SK-N-MC (cell line): ENCODE data around the gene PYCARD.
"Not testable (repeated sequence)": the region's sequence is repeated elsewhere in the genome, so short reads cannot be mapped to it uniquely, and the experiment has no call there.

Source experiments
- DNase-seq: peaks from one replicate; pipeline ENCODE4 v3.0.0-alpha.2; 2011; ENCODE audit warnings: low read depth, low spot score
- H3K27ac ChIP-seq: fragments of 200-600 bp; sonication (generic); 2 replicates; pipeline ENCODE4 v1.5.1; 2016; ENCODE audit warnings: mixed run types
- H3K36me3 ChIP-seq: fragments of 200-600 bp; sonication (generic); 2 replicates; pipeline ENCODE4 v1.6.1; 2017; ENCODE audit warnings: antibody characterized with exemption, low read length, mixed read lengths; ENCODE audit not compliant: insufficient read depth
- H3K4me3 ChIP-seq: fragments of 200-600 bp; sonication (generic); 2 replicates; pipeline ENCODE4 v1.5.1; 2016
- H3K9ac ChIP-seq: fragments of 200-600 bp; sonication (generic); 2 replicates; pipeline ENCODE4 v1.8.0; 2017; ENCODE audit warnings: mixed run types, mixed read lengths; ENCODE audit not compliant: insufficient read length
- H3K9me3 ChIP-seq: fragments of 200-600 bp; sonication (generic); 2 replicates; pipeline ENCODE4 v1.6.1; 2017; ENCODE audit warnings: low read depth, mild to moderate bottlenecking, antibody characterized with exemption, low read length, moderate library complexity, mixed read lengths
- EZH2 ChIP-seq: fragments of 200-600 bp; sonication (generic); IDR thresholded peaks from one replicate; pipeline ENCODE4 v1.6.1; 2017; ENCODE audit warnings: antibody characterized with exemption
- FOXP2 ChIP-seq: optimal IDR thresholded peaks from 2 replicates; pipeline ENCODE3; 2011; ENCODE audit warnings: mild to moderate bottlenecking, moderate library complexity; ENCODE audit not compliant: insufficient read depth; ENCODE audit errors: extremely low read length, control extremely low read depth
- POLR2AphosphoS5 ChIP-seq: IDR thresholded peaks from 2 replicates; pipeline ENCODE4 v1.6.1; 2012; ENCODE audit warnings: mild to moderate bottlenecking, low read depth, low read length, borderline replicate concordance

PYCARD gene

GRCh38 chr16:31201582-31202413 lies 762 bp downstream of the PYCARD start:
- TF ChIP-seq POLR2AphosphoS5 (peak; percentile 42; the same call in 1 of the 2 replicates), EZH2 (no peak)
- no peak overlapping the region for H3K27ac ChIP-seq
- no peaks in the 10 kb centered on the region for H3K9me3 ChIP-seq
- H3K9ac ChIP-seq, result no peak overlapping the region
- no peak for DNase-seq
- 0 out of 2 replicates have a peak, but pooled peaks cover under 1% of the 10 kb centered on the region for H3K36me3 ChIP-seq
- no peak overlapping the region for H3K4me3 ChIP-seq

DNA sequence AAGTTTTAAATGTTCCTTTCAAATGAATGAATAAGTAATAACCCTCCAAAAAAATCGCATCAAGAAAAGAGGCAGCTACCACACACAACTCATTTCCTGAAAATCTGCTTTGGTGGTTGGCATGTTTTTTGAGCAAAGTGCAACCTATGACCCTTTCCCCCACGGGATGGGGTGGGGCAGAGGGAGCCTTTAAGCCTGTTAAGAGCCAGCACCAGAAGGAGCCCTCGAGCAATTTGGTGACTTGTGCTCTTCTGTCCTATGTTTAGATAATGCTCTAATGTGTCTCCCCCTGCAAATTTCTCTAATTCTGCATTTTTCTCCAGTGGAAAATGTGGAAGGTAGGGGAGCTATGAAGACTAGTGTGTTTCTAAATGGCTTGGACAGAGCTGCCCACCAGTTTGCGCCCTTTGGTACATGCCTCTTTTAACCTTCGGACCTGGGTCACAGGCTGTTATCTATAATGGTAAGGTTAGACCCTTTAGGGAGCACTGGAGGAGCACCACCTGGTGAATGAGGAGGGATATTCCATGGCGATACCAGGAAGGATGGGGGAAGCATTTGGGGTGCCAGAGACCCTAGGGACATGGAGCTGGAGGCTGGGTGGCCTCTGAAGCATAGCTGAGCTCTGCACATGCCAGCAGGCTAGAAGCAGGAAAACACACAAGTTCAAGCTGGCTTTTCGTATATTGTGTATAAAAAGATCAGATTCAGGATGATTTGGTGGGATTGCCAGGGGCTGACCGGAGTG lies 1.6 kb downstream of the PYCARD start:
- no peaks in the 10 kb centered on the region for H3K9me3 ChIP-seq
- H3K36me3 ChIP-seq, result peaks cover 9% of the 10 kb centered on the region
- H3K27ac ChIP-seq, result peak overlapping the region; percentile 5; the same call in 1 of the 2 replicates
- no peak overlapping the region for H3K4me3 ChIP-seq
- no peak overlapping the region for H3K9ac ChIP-seq
- DNase-seq, result no peak
- peak; percentile 8; the same call in 1 of the 2 replicates for TF ChIP-seq POLR2AphosphoS5
- TF ChIP-seq FOXP2, result no peak

DNA sequence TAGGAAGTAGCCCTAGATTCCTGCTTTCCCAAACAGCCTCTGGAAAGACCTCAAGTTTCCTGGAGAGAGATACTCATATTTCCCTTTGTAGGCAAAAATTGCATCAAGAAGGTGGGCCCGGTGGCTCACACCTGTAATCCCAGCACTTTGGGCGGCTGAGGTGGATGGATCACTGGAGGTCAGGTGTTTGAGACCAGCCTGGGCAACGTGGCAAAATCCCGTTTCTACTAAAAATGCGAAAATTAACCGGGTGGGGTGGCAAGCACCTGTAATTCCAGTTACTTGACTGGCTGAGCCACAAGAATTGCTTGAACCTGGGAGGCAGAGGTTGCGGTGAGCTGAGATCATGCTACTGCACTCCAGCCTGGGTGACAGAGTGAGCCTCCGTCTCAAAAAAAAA lies 2.4 kb downstream of the PYCARD start:
- not testable (repeated sequence) for H3K9me3 ChIP-seq, DNase-seq, H3K4me3 ChIP-seq, H3K9ac ChIP-seq
- Histone ChIP-seq H3K27ac (peak overlapping the region; percentile 5; the same call in 1 of the 2 replicates), H3K36me3 (peaks cover 18% of the 10 kb centered on the region)

GRCh38 chr16:31199430-31200041 lies 3.0 kb downstream of the PYCARD start:
- no peak overlapping the region for H3K4me3 ChIP-seq
- no peak for DNase-seq
- no peaks in the 10 kb centered on the region for H3K9me3 ChIP-seq
- H3K27ac ChIP-seq, result peak overlapping the region; percentile 5; the same call in 1 of the 2 replicates
- TF ChIP-seq EZH2 (no peak), FOXP2 (no peak), POLR2AphosphoS5 (peak; percentile 14; the same call in 1 of the 2 replicates)
- H3K9ac ChIP-seq, result no peak overlapping the region
- H3K36me3 ChIP-seq, result peaks cover 24% of the 10 kb centered on the region

DNA sequence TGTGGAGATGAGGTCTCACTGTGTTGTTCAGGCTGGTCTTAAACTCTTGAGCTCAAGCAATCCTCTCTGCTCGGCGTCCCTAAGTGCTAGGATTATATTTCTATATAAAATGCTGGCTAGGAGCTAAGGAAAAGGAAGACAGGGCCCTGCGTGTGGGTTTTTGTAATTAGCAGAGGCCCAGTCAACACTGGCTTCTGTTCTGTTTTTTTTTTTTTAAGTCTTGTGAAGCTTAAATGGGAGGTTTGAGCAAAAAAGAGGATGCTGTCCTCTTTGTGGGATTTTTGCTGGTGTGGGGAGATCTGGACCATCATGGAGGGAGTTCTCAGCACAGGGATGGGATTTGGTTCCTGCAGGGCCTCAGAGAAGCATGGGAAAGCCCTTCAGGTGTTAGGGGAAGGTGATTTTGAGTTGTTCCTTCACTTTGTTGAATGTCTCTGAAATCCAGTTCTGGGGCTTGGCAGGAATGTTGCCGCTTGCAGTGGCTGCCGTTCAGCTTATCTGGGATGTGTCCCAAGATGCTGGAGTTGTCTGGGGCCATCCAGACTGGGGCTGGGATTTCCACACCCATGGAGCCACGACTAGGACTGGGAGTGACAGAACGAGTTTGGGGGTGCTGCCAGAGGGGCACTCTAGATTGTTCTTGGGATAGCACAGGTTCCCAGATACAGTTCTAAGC lies 4.2 kb downstream of the PYCARD start:
- H3K36me3 ChIP-seq, result peaks cover 36% of the 10 kb centered on the region
- TF ChIP-seq FOXP2 (no peak), EZH2 (no peak), POLR2AphosphoS5 (no peak; the same call in none of the 2 replicates)
- H3K9ac ChIP-seq, result no peak overlapping the region
- H3K4me3 ChIP-seq, result no peak overlapping the region
- DNase-seq, result no peak
- peak overlapping the region; percentile 60; the same call in 1 of the 2 replicates for H3K27ac ChIP-seq
- no peaks in the 10 kb centered on the region for H3K9me3 ChIP-seq

DNA sequence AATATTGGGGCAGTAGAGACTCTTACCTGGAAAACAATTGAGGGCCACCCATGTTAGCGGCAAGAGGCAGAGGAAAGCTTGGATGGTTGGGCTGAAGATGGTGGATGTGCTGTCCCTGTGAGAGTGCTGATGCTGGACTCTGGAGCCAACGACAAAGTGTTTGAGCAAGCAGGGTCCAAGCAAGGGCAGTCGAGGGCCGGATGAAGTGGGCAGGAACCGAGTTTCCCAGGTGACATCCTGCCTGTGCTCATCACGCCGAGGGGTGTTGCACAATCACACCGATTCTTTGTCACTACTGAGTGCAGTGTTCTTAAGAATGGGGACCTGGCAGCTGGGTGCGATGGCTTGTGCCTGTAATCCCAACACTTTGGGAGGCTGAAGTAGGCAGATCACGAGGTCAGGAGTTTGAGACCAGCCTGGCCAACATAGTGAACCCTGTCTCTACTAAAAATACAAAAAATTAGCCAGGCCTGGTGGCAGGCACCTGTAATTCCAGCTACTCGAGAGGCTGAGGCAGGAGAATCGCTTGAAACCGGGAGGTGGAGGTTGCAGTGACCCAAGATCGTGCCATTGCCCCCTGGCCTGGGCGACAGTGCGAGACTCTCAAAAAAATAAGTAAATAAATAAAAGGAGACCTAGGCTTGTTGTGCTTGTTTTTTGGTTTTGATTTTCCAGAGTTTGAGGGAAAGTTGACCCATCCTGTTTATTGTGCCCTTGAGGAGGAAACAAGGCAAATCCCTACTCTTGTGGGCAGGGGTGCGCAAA lies 6.1 kb downstream of the PYCARD start:
- Histone ChIP-seq H3K36me3 (peaks cover 54% of the 10 kb centered on the region), H3K27ac (no peak overlapping the region), H3K9me3 (no peaks in the 10 kb centered on the region), H3K4me3 (no peak overlapping the region), H3K9ac (no peak overlapping the region)
- peak; percentile 27; the same call in 1 of the 2 replicates for TF ChIP-seq POLR2AphosphoS5
- no peak for TF ChIP-seq FOXP2
- DNase-seq, result no peak

GRCh38 chr16:31195861-31196260 lies 6.7 kb downstream of the PYCARD start:
- DNase-seq, H3K27ac ChIP-seq, H3K4me3 ChIP-seq, H3K9me3 ChIP-seq, H3K9ac ChIP-seq: not testable (repeated sequence)
- H3K36me3 ChIP-seq, result peaks cover 60% of the 10 kb centered on the region
